CD4-positive, CD25-positive, alpha-beta regulatory T cell (primary cell): Measurements from ENCODE around the gene ACTR6. TPM values are rescaled to one million over a fixed set of nuclear protein-coding genes. Genes with fewer than 3 reads are reported as not detected.

Experiments used
- ATAC-seq, 2 donors: fragments of 150-1000 bp; cut with Tn5 transposase; one replicate each; pipeline ENCODE4 v1.10.0; 2021; ENCODE audit warnings: low read depth in 2 of 2, moderate number of reproducible peaks in 2 of 2, moderate library complexity in 1 of 2
- DNase-seq, 3 donors: peaks; one replicate each; pipeline versions ENCODE4 v3.0.0 to v3.0.0-alpha.2; 2012 to 2022; ENCODE audit warnings: mixed read lengths in 1 of 3
- H3K27ac ChIP-seq: one replicate; pipeline ENCODE4 v1.7.0; 2013; ENCODE audit warnings: mild to moderate bottlenecking, low read length; ENCODE audit not compliant: insufficient read depth, poor library complexity, severe bottlenecking
- H3K27me3 ChIP-seq: one replicate; pipeline ENCODE4 v1.7.0; 2013; ENCODE audit warnings: low read length; ENCODE audit not compliant: control insufficient read depth, insufficient read depth
- H3K36me3 ChIP-seq: one replicate; pipeline ENCODE4 v1.7.0; 2013; ENCODE audit warnings: mild to moderate bottlenecking, low read length, moderate library complexity; ENCODE audit not compliant: control insufficient read depth, insufficient read depth
- H3K4me1 ChIP-seq: 2 replicates; pipeline ENCODE4 v1.7.0; 2013; ENCODE audit warnings: mild to moderate bottlenecking, low read length; ENCODE audit not compliant: insufficient read depth, control insufficient read depth, poor library complexity, severe bottlenecking
- H3K4me3 ChIP-seq: one replicate; pipeline ENCODE4 v1.7.0; 2013; ENCODE audit warnings: low read depth, mild to moderate bottlenecking, low read length, moderate library complexity
- H3K9me3 ChIP-seq, 2 experiments: 1 replicate in 1 of 2; 2 replicates in 1 of 2; pipeline ENCODE4 v1.7.0; 2013; ENCODE audit warnings: low read length in 2 of 2, mild to moderate bottlenecking in 1 of 2, moderate library complexity in 1 of 2; ENCODE audit not compliant: control insufficient read depth in 2 of 2
- H3K27ac Mint-ChIP-seq, 3 donors: one replicate each; pipeline ENCODE4 v1.8.0; 2020 to 2022; ENCODE audit warnings: mild to moderate bottlenecking in 3 of 3, mixed read lengths in 3 of 3, moderate library complexity in 2 of 3
- H3K27me3 Mint-ChIP-seq: one replicate; pipeline ENCODE4 v1.8.0; 2022; ENCODE audit warnings: mild to moderate bottlenecking, mixed read lengths
- H3K36me3 Mint-ChIP-seq: one replicate; pipeline ENCODE4 v1.8.0; 2020; ENCODE audit warnings: mixed read lengths
- H3K4me1 Mint-ChIP-seq, 4 donors: one replicate each; pipeline ENCODE4 v1.8.0; 2020 to 2022; ENCODE audit warnings: mixed read lengths in 4 of 4, mild to moderate bottlenecking in 1 of 4
- H3K4me3 Mint-ChIP-seq, 4 donors: one replicate each; pipeline ENCODE4 v1.8.0; 2020 to 2022; ENCODE audit warnings: mild to moderate bottlenecking in 4 of 4, mixed read lengths in 4 of 4, moderate library complexity in 3 of 4
- H3K9me3 Mint-ChIP-seq, 7 donors: one replicate each; pipeline ENCODE4 v1.8.0; 2020 to 2022; ENCODE audit warnings: mixed read lengths in 7 of 7, mild to moderate bottlenecking in 3 of 7, moderate library complexity in 2 of 7
- polyA plus RNA-seq, 4 donors: library from polyadenylated mRNA; unstranded; fragments of 300-500 nt; fragmentation: Illumina TruSeq; gene quantifications; one replicate each; pipeline ENCODE4 v1.2.3, GENCODE V29; 2021
- total RNA-seq: library from RNA; stranded (reverse); gene quantifications from one replicate; pipeline ENCODE4 v1.2.3, GENCODE V29; 2022

The ACTR6 gene
- total and polyA plus RNA-seq, 5 donors from 2014 or later: 30.6 to 41.9 (median 38.8) TPM

- Mint-ChIP-seq H3K9me3 (no peaks in the 10 kb centered on the region), H3K36me3 (peaks cover 20% of the 10 kb centered on the region), H3K4me3 (peak overlapping the region; percentile 88 to 99 (median 95)), H3K27ac (peak overlapping the region; percentile 79 to 100 (median 99)), H3K27me3 (no peaks in the 10 kb centered on the region), H3K4me1 (peaks cover 8 to 60% (median 29%) of the 10 kb centered on the region in 4 donors)
- no peak for DNase-seq
- Histone ChIP-seq H3K4me3 (peak overlapping the region; percentile 61), H3K9me3 (no peaks in the 10 kb centered on the region), H3K4me1 (peaks cover 21% of the 10 kb centered on the region), H3K27ac (peak overlapping the region; percentile 93), H3K27me3 (no peaks in the 10 kb centered on the region), H3K36me3 (peaks cover 9% of the 10 kb centered on the region)
- no peak for ATAC-seq
Measured at GRCh38 chr12:100199023-100199346, 1.6 kb upstream of the ACTR6 start.

DNA sequence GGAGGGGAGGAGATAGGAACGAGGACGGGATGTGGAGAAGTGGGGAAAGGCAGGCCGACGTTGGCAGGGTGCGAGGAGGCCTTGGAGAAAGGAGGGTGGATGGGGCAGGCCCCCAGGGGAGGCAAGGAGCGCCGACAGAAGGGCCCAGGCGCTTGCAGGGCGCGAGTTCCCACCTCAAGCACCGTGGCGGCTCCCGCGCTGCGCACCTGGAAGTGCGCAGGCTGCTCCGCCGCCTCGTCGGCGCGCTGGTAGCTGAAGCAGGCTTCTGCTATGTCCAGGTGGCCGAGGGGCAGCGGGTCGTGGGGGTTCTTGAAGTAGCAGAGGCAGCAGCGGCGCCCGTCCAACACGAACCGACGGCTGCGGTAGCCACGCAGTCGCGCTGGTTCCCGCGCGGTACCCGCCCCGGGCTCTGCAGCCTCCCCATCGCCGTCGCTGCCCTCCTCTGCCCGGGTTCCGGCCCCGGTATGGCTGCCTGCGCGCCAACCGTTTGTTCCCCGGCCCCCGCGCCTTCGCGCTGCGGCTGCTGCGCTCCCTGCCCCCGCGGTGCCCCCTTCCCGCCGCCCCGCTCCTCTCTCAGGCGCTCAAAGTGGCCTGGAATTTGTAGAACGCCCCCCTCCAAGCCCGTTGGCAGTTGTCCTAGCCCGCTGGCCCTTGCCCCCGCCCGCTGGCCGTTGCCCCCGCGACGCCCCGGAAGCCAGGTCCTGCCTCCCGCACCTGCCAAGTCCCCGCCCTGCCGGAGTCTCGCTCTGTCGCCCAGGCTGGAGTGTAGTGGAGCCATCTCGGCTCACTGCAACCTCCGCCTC lies 1.1 kb upstream of the ACTR6 start:
- H3K27ac ChIP-seq: peak overlapping the region; percentile 93
- H3K27me3 ChIP-seq: no peaks in the 10 kb centered on the region
- peak overlapping the region; percentile 96 for H3K4me3 ChIP-seq
- H3K27me3 Mint-ChIP-seq: no peaks in the 10 kb centered on the region
- H3K27ac Mint-ChIP-seq: peak overlapping the region; percentile 99 to 100 (median 99)
- H3K4me1 ChIP-seq: peaks cover 21% of the 10 kb centered on the region
- ATAC-seq (peak; percentile 64 to 69), DNase-seq (peak; percentile 75 to 86 (median 81))
- peaks cover 14% of the 10 kb centered on the region for H3K36me3 Mint-ChIP-seq
- H3K4me3 Mint-ChIP-seq: peak overlapping the region; percentile 88 to 99 (median 95)
- peaks cover 9% of the 10 kb centered on the region for H3K36me3 ChIP-seq
- peaks cover 8 to 65% (median 31%) of the 10 kb centered on the region in 4 donors for H3K4me1 Mint-ChIP-seq
- H3K9me3 Mint-ChIP-seq: no peaks in the 10 kb centered on the region
- H3K9me3 ChIP-seq: no peaks in the 10 kb centered on the region

DNA sequence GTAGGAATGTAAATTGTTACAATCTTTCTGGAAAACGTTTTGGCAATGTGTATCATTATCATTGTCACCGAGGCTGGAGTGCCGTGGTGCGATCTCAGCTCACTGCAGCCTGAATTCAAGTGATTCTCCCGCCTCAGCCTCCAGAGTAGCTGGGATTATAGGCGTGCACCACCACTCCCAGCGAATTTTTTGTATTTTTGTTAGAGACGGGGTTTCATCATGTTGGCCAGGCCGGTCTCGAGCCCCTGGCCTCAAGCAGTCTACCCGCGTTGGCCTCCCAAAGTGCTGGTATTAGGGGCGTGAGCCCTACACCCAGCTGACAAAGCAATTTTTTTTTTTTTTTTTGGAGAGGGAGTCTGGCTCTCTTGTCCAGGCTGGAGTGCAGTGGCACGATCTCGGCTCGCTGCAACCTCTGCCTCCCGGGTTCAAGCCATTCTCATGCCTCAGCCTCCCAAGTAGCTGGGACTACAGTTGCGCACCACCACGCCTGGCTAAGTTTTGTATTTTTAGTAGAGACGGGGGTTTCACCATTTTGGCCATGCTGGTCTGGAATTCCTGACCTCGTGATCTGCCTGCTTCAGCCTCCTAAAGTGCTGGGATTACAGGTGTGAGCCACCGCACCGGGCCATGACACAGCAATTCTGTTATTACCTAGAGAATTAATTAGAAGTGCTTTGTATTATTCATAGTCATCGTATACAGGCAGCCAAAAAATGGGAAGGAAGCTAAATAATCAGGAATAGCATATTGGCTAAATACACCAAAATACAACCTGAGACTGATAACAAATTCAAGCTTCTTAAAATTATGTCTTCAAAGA lies 1.2 kb downstream of the ACTR6 start:
- peak overlapping the region; percentile 96 for H3K4me3 ChIP-seq
- Mint-ChIP-seq H3K4me3 (peak overlapping the region; percentile 88 to 99 (median 95)), H3K27ac (peak overlapping the region; percentile 99 to 100 (median 99)), H3K36me3 (peaks cover 5% of the 10 kb centered on the region), H3K9me3 (no peaks in the 10 kb centered on the region), H3K4me1 (peaks cover 8 to 68% (median 29%) of the 10 kb centered on the region in 4 donors), H3K27me3 (no peaks in the 10 kb centered on the region)
- H3K9me3 ChIP-seq: no peaks in the 10 kb centered on the region
- ATAC-seq: no peak
- no peaks in the 10 kb centered on the region for H3K27me3 ChIP-seq
- H3K4me1 ChIP-seq: peaks cover 21% of the 10 kb centered on the region
- peak overlapping the region; percentile 93 for H3K27ac ChIP-seq
- DNase-seq: no peak
- H3K36me3 ChIP-seq: peaks cover 21% of the 10 kb centered on the region

- Histone ChIP-seq H3K9me3 (no peaks in the 10 kb centered on the region), H3K36me3 (peaks cover 76% of the 10 kb centered on the region), H3K4me3 (no peak overlapping the region), H3K27me3 (no peaks in the 10 kb centered on the region), H3K27ac (no peak overlapping the region), H3K4me1 (peaks cover under 1% of the 10 kb centered on the region)
- Mint-ChIP-seq H3K27me3 (no peaks in the 10 kb centered on the region), H3K36me3 (peaks cover 16% of the 10 kb centered on the region), H3K4me1 (peaks cover 9 to 25% (median 13%) of the 10 kb centered on the region in 4 donors), H3K9me3 (no peaks in the 10 kb centered on the region), H3K4me3 (no peak overlapping the region), H3K27ac (no peak overlapping the region)
- no peak for DNase-seq
- no peak for ATAC-seq
Measured at GRCh38 chr12:100207311-100207710, 6.7 kb downstream of the ACTR6 start.

- Histone ChIP-seq H3K27ac (no peak overlapping the region), H3K9me3 (no peaks in the 10 kb centered on the region), H3K27me3 (no peaks in the 10 kb centered on the region), H3K4me1 (no peaks in the 10 kb centered on the region), H3K4me3 (no peak overlapping the region), H3K36me3 (peaks cover 90% of the 10 kb centered on the region)
- no peaks in the 10 kb centered on the region for H3K27me3 Mint-ChIP-seq
- DNase-seq (no peak), ATAC-seq (no peak)
- no peak overlapping the region for H3K27ac Mint-ChIP-seq
- peaks cover 3 to 11% (median 7%) of the 10 kb centered on the region in 4 donors for H3K4me1 Mint-ChIP-seq
- H3K4me3 Mint-ChIP-seq: no peak overlapping the region
- peaks cover 16% of the 10 kb centered on the region for H3K36me3 Mint-ChIP-seq
- no peaks in the 10 kb centered on the region for H3K9me3 Mint-ChIP-seq
Measured at GRCh38 chr12:100208834-100209233, 8.2 kb downstream of the ACTR6 start.

GRCh38 chr12:100211698-100212097 lies 11.1 kb downstream of the ACTR6 start:
- H3K36me3 Mint-ChIP-seq: peaks cover 19% of the 10 kb centered on the region
- no peak for ATAC-seq

DNA sequence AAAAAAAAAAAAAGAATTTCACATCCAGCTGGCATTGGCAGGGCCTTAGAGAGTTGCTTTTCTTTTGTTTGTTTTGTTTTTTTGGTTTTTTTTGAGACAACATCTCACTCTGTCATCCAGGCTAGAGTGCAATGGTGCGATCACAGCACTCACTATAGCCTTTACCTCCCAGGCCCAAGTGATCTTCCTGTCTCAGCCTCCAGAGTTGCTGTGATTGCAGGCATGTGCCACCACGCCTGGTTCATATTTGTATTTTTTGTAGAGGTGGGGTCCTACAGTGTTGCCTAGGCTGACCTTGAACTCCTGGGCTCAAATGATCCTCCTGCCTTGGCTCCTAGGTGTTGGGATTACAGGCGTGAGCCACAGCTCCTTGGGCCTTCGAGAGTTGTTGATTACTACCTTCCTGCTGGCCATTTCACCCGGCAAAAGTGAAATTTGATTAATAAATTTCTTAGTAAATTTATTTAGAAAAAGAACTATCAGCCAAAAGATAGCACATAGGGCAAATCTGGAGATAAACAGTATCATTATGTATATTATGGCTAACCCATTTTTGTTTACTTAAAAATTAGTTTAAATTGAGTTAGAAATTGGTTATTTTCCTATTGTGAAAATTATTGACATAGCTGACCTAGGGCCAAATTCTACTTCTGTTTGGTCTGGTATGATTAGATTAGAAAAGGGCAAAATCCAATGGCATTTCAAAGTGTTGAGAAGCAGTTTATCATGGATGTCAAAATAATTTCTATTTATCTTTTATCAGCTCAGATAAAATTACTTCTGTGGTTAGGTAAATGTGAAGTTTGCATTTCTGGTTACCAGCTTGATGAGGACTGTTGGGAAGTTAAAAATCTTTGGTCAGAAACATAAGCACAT lies 12.6 kb downstream of the ACTR6 start:
- ATAC-seq (no peak), DNase-seq (no peak)
- Histone ChIP-seq H3K4me3 (no peak overlapping the region), H3K4me1 (no peaks in the 10 kb centered on the region), H3K27ac (no peak overlapping the region), H3K27me3 (no peaks in the 10 kb centered on the region), H3K9me3 (no peaks in the 10 kb centered on the region), H3K36me3 (peaks cover 87% of the 10 kb centered on the region)
- H3K27ac Mint-ChIP-seq: peak overlapping the region in 1 of 3 donors; percentile 43
- H3K4me3 Mint-ChIP-seq: no peak overlapping the region
- no peaks in the 10 kb centered on the region for H3K27me3 Mint-ChIP-seq
- peaks cover 3 to 21% (median 9%) of the 10 kb centered on the region in 4 donors for H3K4me1 Mint-ChIP-seq
- peaks cover 20% of the 10 kb centered on the region for H3K36me3 Mint-ChIP-seq
- no peaks in the 10 kb centered on the region for H3K9me3 Mint-ChIP-seq

More at GRCh38 chr12:100211698-100212097, 11.1 kb downstream of the ACTR6 start:
- H3K36me3 ChIP-seq: peaks cover 93% of the 10 kb centered on the region
- no peaks in the 10 kb centered on the region for H3K27me3 ChIP-seq
- DNase-seq: no peak
- H3K27me3 Mint-ChIP-seq: no peaks in the 10 kb centered on the region
- H3K27ac ChIP-seq: no peak overlapping the region
- H3K27ac Mint-ChIP-seq: no peak overlapping the region
- no peaks in the 10 kb centered on the region for H3K4me1 ChIP-seq
- H3K9me3 ChIP-seq: no peaks in the 10 kb centered on the region
- H3K9me3 Mint-ChIP-seq: no peaks in the 10 kb centered on the region
- H3K4me3 ChIP-seq: no peak overlapping the region
- H3K4me1 Mint-ChIP-seq: peaks cover 3 to 16% (median 7%) of the 10 kb centered on the region in 4 donors
- no peak overlapping the region for H3K4me3 Mint-ChIP-seq
